Activated naive CD8-positive, alpha-beta T cell treated with anti-CD3 and anti-CD28 coated beads, Interleukin-2, amount 10 ng/mL, durations not matched to agents 7 days and 5 days (primary cell): ENCODE data around the gene RFESD. TPM values are rescaled to one million over a fixed set of nuclear protein-coding genes. Genes with fewer than 3 reads are reported as not detected.

ENCODE experiments used
- ATAC-seq: fragments of 150-1000 bp; cut with Tn5 transposase; one replicate; pipeline ENCODE4 v1.10.0; 2021; ENCODE audit warnings: low read depth, moderate library complexity
- POLR2A ChIA-PET: fragments of 350-600 bp; sonication (Branson Sonifier 250); formaldehyde crosslinking; loops from one replicate; lab custom pipeline; 2021; ENCODE audit warnings: antibody characterized with exemption; lab: Charles Lee
- DNase-seq: peaks from one replicate; pipeline ENCODE4 v3.0.0; 2021
- H3K27ac Mint-ChIP-seq: one replicate; pipeline ENCODE4 v1.8.0; 2022; ENCODE audit warnings: mild to moderate bottlenecking, mixed read lengths
- H3K27me3 Mint-ChIP-seq: one replicate; pipeline ENCODE4 v1.8.0; 2022; ENCODE audit warnings: mild to moderate bottlenecking, moderate library complexity, mixed read lengths
- H3K36me3 Mint-ChIP-seq: one replicate; pipeline ENCODE4 v1.8.0; 2021; ENCODE audit warnings: mild to moderate bottlenecking, mixed read lengths
- H3K4me1 Mint-ChIP-seq: one replicate; pipeline ENCODE4 v1.8.0; 2021; ENCODE audit warnings: mixed read lengths
- H3K4me3 Mint-ChIP-seq: one replicate; pipeline ENCODE4 v1.8.0; 2022; ENCODE audit warnings: mild to moderate bottlenecking, moderate library complexity, mixed read lengths
- H3K9me3 Mint-ChIP-seq: one replicate; pipeline ENCODE4 v1.8.0; 2021; ENCODE audit warnings: mixed read lengths
- total RNA-seq, 2 experiments: library from RNA; stranded (reverse); gene quantifications; one replicate each; pipeline ENCODE4 v1.2.3, GENCODE V29; 2021

Gene RFESD
- total RNA-seq, 2 experiments from 2014 or later: 4.2 to 5.0 TPM

GRCh38 chr5:95652849-95653248, 6.3 kb downstream of the RFESD start:
- Mint-ChIP-seq H3K36me3 (peaks cover 10% of the 10 kb centered on the region), H3K4me1 (peaks cover 14% of the 10 kb centered on the region), H3K27ac (no peak overlapping the region), H3K4me3 (no peak overlapping the region), H3K27me3 (no peaks in the 10 kb centered on the region), H3K9me3 (no peaks in the 10 kb centered on the region)
- ATAC-seq: no peak
- POLR2A ChIA-PET: no interaction called here
- DNase-seq: no peak

- no peaks in the 10 kb centered on the region for H3K27me3 Mint-ChIP-seq
- DNase-seq (no peak), ATAC-seq (no peak)
- peaks cover 10% of the 10 kb centered on the region for H3K36me3 Mint-ChIP-seq
- peaks cover 8% of the 10 kb centered on the region for H3K4me1 Mint-ChIP-seq
- no peaks in the 10 kb centered on the region for H3K9me3 Mint-ChIP-seq
- POLR2A ChIA-PET: no interaction called here
- H3K27ac Mint-ChIP-seq: no peak overlapping the region
- no peak overlapping the region for H3K4me3 Mint-ChIP-seq
Observed at GRCh38 chr5:95654196-95654595, 7.6 kb downstream of the RFESD start.

GRCh38 chr5:95655575-95655974, 9.0 kb downstream of the RFESD start:
- ATAC-seq: no peak
- H3K27ac Mint-ChIP-seq: no peak overlapping the region
- POLR2A ChIA-PET: interaction anchor here (1.0 kb wide), 1 partner anchor 9 kb away, joined by 3 read pairs; the partner anchor contains the start of gene RFESD
- no peaks in the 10 kb centered on the region for H3K9me3 Mint-ChIP-seq
- peaks cover 3% of the 10 kb centered on the region for H3K4me1 Mint-ChIP-seq
- no peak for DNase-seq
- no peaks in the 10 kb centered on the region for H3K27me3 Mint-ChIP-seq
- H3K36me3 Mint-ChIP-seq: peaks cover 5% of the 10 kb centered on the region
- H3K4me3 Mint-ChIP-seq: no peak overlapping the region

GRCh38 chr5:95660060-95660459, 13.5 kb downstream of the RFESD start:
- H3K36me3 Mint-ChIP-seq: no peaks in the 10 kb centered on the region
- H3K4me1 Mint-ChIP-seq: peaks cover 3% of the 10 kb centered on the region
- no peak overlapping the region for H3K4me3 Mint-ChIP-seq
- H3K27me3 Mint-ChIP-seq: peaks cover 7% of the 10 kb centered on the region
- POLR2A ChIA-PET: no interaction called here
- DNase-seq (no peak), ATAC-seq (no peak)
- H3K27ac Mint-ChIP-seq: no peak overlapping the region
- no peaks in the 10 kb centered on the region for H3K9me3 Mint-ChIP-seq

GRCh38 chr5:95662946-95663345, 16.4 kb downstream of the RFESD start:
- Mint-ChIP-seq H3K4me3 (no peak overlapping the region), H3K9me3 (no peaks in the 10 kb centered on the region), H3K27ac (no peak overlapping the region), H3K36me3 (no peaks in the 10 kb centered on the region), H3K4me1 (peaks cover 1% of the 10 kb centered on the region), H3K27me3 (peaks cover 10% of the 10 kb centered on the region)
- POLR2A ChIA-PET: no interaction called here
- DNase-seq: no peak
- no peak for ATAC-seq

- no peak for ATAC-seq
- H3K27ac Mint-ChIP-seq: no peak overlapping the region
Observed at GRCh38 chr5:95664204-95664786, 17.7 kb downstream of the RFESD start.

GRCh38 chr5:95667061-95667618, 20.6 kb downstream of the RFESD start:
- Mint-ChIP-seq H3K36me3 (no peaks in the 10 kb centered on the region), H3K27ac (no peak overlapping the region), H3K9me3 (no peaks in the 10 kb centered on the region), H3K27me3 (peaks cover 11% of the 10 kb centered on the region), H3K4me1 (peaks cover 1% of the 10 kb centered on the region), H3K4me3 (no peak overlapping the region)
- POLR2A ChIA-PET: no interaction called here
- ATAC-seq: no peak
- DNase-seq: no peak

More at GRCh38 chr5:95664204-95664786, 17.7 kb downstream of the RFESD start:
- no peak for DNase-seq
- peaks cover 10% of the 10 kb centered on the region for H3K27me3 Mint-ChIP-seq
- H3K4me1 Mint-ChIP-seq: peaks cover 1% of the 10 kb centered on the region
- POLR2A ChIA-PET: no interaction called here
- H3K9me3 Mint-ChIP-seq: no peaks in the 10 kb centered on the region
- no peak overlapping the region for H3K4me3 Mint-ChIP-seq
- no peaks in the 10 kb centered on the region for H3K36me3 Mint-ChIP-seq

GRCh38 chr5:95667678-95668077, 21.1 kb downstream of the RFESD start:
- Mint-ChIP-seq H3K36me3 (no peaks in the 10 kb centered on the region), H3K4me3 (no peak overlapping the region), H3K27ac (no peak overlapping the region), H3K27me3 (peaks cover 6% of the 10 kb centered on the region), H3K4me1 (peaks cover 3% of the 10 kb centered on the region), H3K9me3 (no peaks in the 10 kb centered on the region)
- no peak for ATAC-seq
- POLR2A ChIA-PET: no interaction called here
- DNase-seq: no peak

GRCh38 chr5:95668216-95668615, 21.6 kb downstream of the RFESD start:
- Mint-ChIP-seq H3K36me3 (no peaks in the 10 kb centered on the region), H3K27me3 (peaks cover 6% of the 10 kb centered on the region), H3K27ac (no peak overlapping the region), H3K4me3 (no peak overlapping the region), H3K4me1 (peaks cover 3% of the 10 kb centered on the region), H3K9me3 (no peaks in the 10 kb centered on the region)
- no peak for ATAC-seq
- POLR2A ChIA-PET: no interaction called here
- no peak for DNase-seq

GRCh38 chr5:95668728-95669127, 22.2 kb downstream of the RFESD start:
- Mint-ChIP-seq H3K36me3 (no peaks in the 10 kb centered on the region), H3K27me3 (peaks cover 6% of the 10 kb centered on the region), H3K27ac (no peak overlapping the region), H3K4me3 (no peak overlapping the region), H3K4me1 (peaks cover 3% of the 10 kb centered on the region), H3K9me3 (no peaks in the 10 kb centered on the region)
- ATAC-seq (no peak), DNase-seq (no peak)
- POLR2A ChIA-PET: no interaction called here

GRCh38 chr5:95669540-95669939, 23.0 kb downstream of the RFESD start:
- H3K9me3 Mint-ChIP-seq: no peaks in the 10 kb centered on the region
- H3K4me1 Mint-ChIP-seq: peaks cover 2% of the 10 kb centered on the region
- ATAC-seq (no peak), DNase-seq (no peak)
- H3K36me3 Mint-ChIP-seq: no peaks in the 10 kb centered on the region
- POLR2A ChIA-PET: no interaction called here
- H3K4me3 Mint-ChIP-seq: no peak overlapping the region
- H3K27me3 Mint-ChIP-seq: peaks cover 6% of the 10 kb centered on the region
- H3K27ac Mint-ChIP-seq: no peak overlapping the region

GRCh38 chr5:95669985-95670384, 23.4 kb downstream of the RFESD start:
- Mint-ChIP-seq H3K9me3 (no peaks in the 10 kb centered on the region), H3K36me3 (no peaks in the 10 kb centered on the region), H3K4me1 (peaks cover 2% of the 10 kb centered on the region), H3K27me3 (peaks cover 6% of the 10 kb centered on the region), H3K4me3 (no peak overlapping the region), H3K27ac (no peak overlapping the region)
- DNase-seq (no peak), ATAC-seq (no peak)
- POLR2A ChIA-PET: no interaction called here

- H3K36me3 Mint-ChIP-seq: no peaks in the 10 kb centered on the region
- no peak overlapping the region for H3K4me3 Mint-ChIP-seq
- DNase-seq (no peak), ATAC-seq (no peak)
- H3K27me3 Mint-ChIP-seq: peaks cover 5% of the 10 kb centered on the region
- H3K4me1 Mint-ChIP-seq: peaks cover 2% of the 10 kb centered on the region
- H3K9me3 Mint-ChIP-seq: no peaks in the 10 kb centered on the region
- H3K27ac Mint-ChIP-seq: no peak overlapping the region
- POLR2A ChIA-PET: interaction anchor here (0.6 kb wide), 1 partner anchor 131 kb away, joined by 3 read pairs; no protein-coding TSS in a partner anchor
Observed at GRCh38 chr5:95670568-95670967, 24.0 kb downstream of the RFESD start.

- H3K27ac Mint-ChIP-seq: no peak overlapping the region
- peaks cover 2% of the 10 kb centered on the region for H3K4me1 Mint-ChIP-seq
- no peaks in the 10 kb centered on the region for H3K36me3 Mint-ChIP-seq
- H3K9me3 Mint-ChIP-seq: no peaks in the 10 kb centered on the region
- H3K27me3 Mint-ChIP-seq: peaks cover 11% of the 10 kb centered on the region
- ATAC-seq (no peak), DNase-seq (no peak)
- no peak overlapping the region for H3K4me3 Mint-ChIP-seq
- POLR2A ChIA-PET: no interaction called here
Observed at GRCh38 chr5:95671826-95672225, 25.2 kb downstream of the RFESD start.
